ENCODE data around the gene OR4X1. TPM values are rescaled to one million over a fixed set of nuclear protein-coding genes. Genes with fewer than 3 reads are reported as not detected.
A peak's percentile ranks its signal among the peaks of the same experiment; 100 is the strongest.
"Not testable (repeated sequence)": the region's sequence is repeated elsewhere in the genome, so short reads cannot be mapped to it uniquely, and the experiment has no call there.

Gene OR4X1
- total and polyA plus RNA-seq, 2 donors (not counting 1 experiment from before 2014, with no cell fraction given), result not detected

- Histone ChIP-seq H4K20me1 (ENCODE audit: control insufficient read depth, extremely low read depth, insufficient read depth, low read length) (no peaks in the 10 kb centered on the region), H2AFZ (ENCODE audit: low read length) (no peak overlapping the region), H3K27ac (ENCODE audit: insufficient read depth, low read length) (no peak overlapping the region), H3K4me1 (ENCODE audit: control insufficient read depth, extremely low read depth, insufficient read depth, low read length) (no peaks in the 10 kb centered on the region), H3K4me2 (ENCODE audit: extremely low read depth, insufficient read depth, low read length) (no peak overlapping the region), H3K27me3 (ENCODE audit: control insufficient read depth, insufficient read depth, low read length) (no peaks in the 10 kb centered on the region), H3K9ac (ENCODE audit: insufficient read depth, low read length) (no peak overlapping the region), H3K79me2 (ENCODE audit: control insufficient read depth, insufficient read depth, low read length) (no peaks in the 10 kb centered on the region), H3K9me3 (ENCODE audit: control insufficient read depth, insufficient read depth, low read depth, low read length) (no peaks in the 10 kb centered on the region), H3K36me3 (ENCODE audit: control insufficient read depth, insufficient read depth, low read length) (no peaks in the 10 kb centered on the region), H3K4me3 (replicated peaks in 1 of 4; ENCODE audit: control extremely low read depth in 1 of 4, insufficient read depth in 1 of 4, low read depth in 3 of 4, low read length in 4 of 4) (no peak overlapping the region)
- DNase-seq (ENCODE audit: low read depth in 2 of 2), result no peak
- no peak for TF ChIP-seq EZH2 (IDR thresholded peaks at IDR 0.05; ENCODE audit: low read length, missing control alignments)
- no peak for TF ChIP-seq CTCF (conservative IDR thresholded peaks at IDR 0.05 in 1 of 2, IDR thresholded peaks at IDR 0.05 in 1 of 2; ENCODE audit: low read depth in 1 of 2, low read length in 2 of 2)
Observed at GRCh38 chr11:48272606-48273005, 8.9 kb downstream of the OR4X1 start.

- TF ChIP-seq EZH2 (IDR thresholded peaks at IDR 0.05; ENCODE audit: low read length, missing control alignments) (no peak), CTCF (conservative IDR thresholded peaks at IDR 0.05 in 1 of 2, IDR thresholded peaks at IDR 0.05 in 1 of 2; ENCODE audit: low read depth in 1 of 2, low read length in 2 of 2) (no peak)
- Histone ChIP-seq H3K4me3 (replicated peaks in 1 of 4; ENCODE audit: control extremely low read depth in 1 of 4, insufficient read depth in 1 of 4, low read depth in 3 of 4, low read length in 4 of 4) (no peak within 1 kb of the TSS), H3K79me2 (ENCODE audit: control insufficient read depth, insufficient read depth, low read length) (no peaks in the 10 kb centered on the region), H3K4me2 (ENCODE audit: extremely low read depth, insufficient read depth, low read length) (no peak within 1 kb of the TSS), H3K36me3 (ENCODE audit: control insufficient read depth, insufficient read depth, low read length) (no peaks in the 10 kb centered on the region), H3K27me3 (ENCODE audit: control insufficient read depth, insufficient read depth, low read length) (no peaks in the 10 kb centered on the region), H3K27ac (ENCODE audit: insufficient read depth, low read length) (no peak within 1 kb of the TSS), H3K9me3 (ENCODE audit: control insufficient read depth, insufficient read depth, low read depth, low read length) (no peaks in the 10 kb centered on the region), H3K4me1 (ENCODE audit: control insufficient read depth, extremely low read depth, insufficient read depth, low read length) (no peaks in the 10 kb centered on the region), H3K9ac (ENCODE audit: insufficient read depth, low read length) (no peak within 1 kb of the TSS), H4K20me1 (ENCODE audit: control insufficient read depth, extremely low read depth, insufficient read depth, low read length) (no peaks in the 10 kb centered on the region), H2AFZ (ENCODE audit: low read length) (no peak within 1 kb of the TSS)
- DNase-seq (ENCODE audit: low read depth in 2 of 2), result no peak
Observed at GRCh38 chr11:48305923-48306322, 42.3 kb downstream of the OR4X1 start, which contains the start of gene OR4S1. Gene OR4S1, plus strand, starts transcription at chr11:48306223. Its CDS starts 0 bp downstream, at chr11:48306223.

- H3K36me3 ChIP-seq (ENCODE audit: control insufficient read depth, insufficient read depth, low read length), result no peaks in the 10 kb centered on the region
- H3K9me3 ChIP-seq (ENCODE audit: control insufficient read depth, insufficient read depth, low read depth, low read length), result no peaks in the 10 kb centered on the region
- H3K9ac ChIP-seq (ENCODE audit: insufficient read depth, low read length), result no peak overlapping the region
- TF ChIP-seq EZH2 (IDR thresholded peaks at IDR 0.05; ENCODE audit: low read length, missing control alignments), result no peak
- TF ChIP-seq CTCF (conservative IDR thresholded peaks at IDR 0.05 in 1 of 2, IDR thresholded peaks at IDR 0.05 in 1 of 2; ENCODE audit: low read depth in 1 of 2, low read length in 2 of 2), result peak; percentile 62 to 85
- H3K4me1 ChIP-seq (ENCODE audit: control insufficient read depth, extremely low read depth, insufficient read depth, low read length), result no peaks in the 10 kb centered on the region
- no peaks in the 10 kb centered on the region for H3K79me2 ChIP-seq (ENCODE audit: control insufficient read depth, insufficient read depth, low read length)
- no peak overlapping the region for H3K4me2 ChIP-seq (ENCODE audit: extremely low read depth, insufficient read depth, low read length)
- H3K27me3 ChIP-seq (ENCODE audit: control insufficient read depth, insufficient read depth, low read length), result no peaks in the 10 kb centered on the region
- no peak overlapping the region for H2AFZ ChIP-seq (ENCODE audit: low read length)
- peak; percentile 9 to 19 for DNase-seq (ENCODE audit: low read depth in 2 of 2)
- no peak overlapping the region for H3K27ac ChIP-seq (ENCODE audit: insufficient read depth, low read length)
- no peaks in the 10 kb centered on the region for H4K20me1 ChIP-seq (ENCODE audit: control insufficient read depth, extremely low read depth, insufficient read depth, low read length)
- no peak overlapping the region for H3K4me3 ChIP-seq (replicated peaks in 1 of 4; ENCODE audit: control extremely low read depth in 1 of 4, insufficient read depth in 1 of 4, low read depth in 3 of 4, low read length in 4 of 4)
Observed at GRCh38 chr11:48307760-48308386, 44.2 kb downstream of the OR4X1 start.

GRCh38 chr11:48313590-48313989 lies 49.9 kb downstream of the OR4X1 start:
- DNase-seq (ENCODE audit: low read depth in 2 of 2); H3K4me2 ChIP-seq (ENCODE audit: extremely low read depth, insufficient read depth, low read length); H3K79me2 ChIP-seq (ENCODE audit: control insufficient read depth, insufficient read depth, low read length); H3K4me1 ChIP-seq (ENCODE audit: control insufficient read depth, extremely low read depth, insufficient read depth, low read length); H3K4me3 ChIP-seq (replicated peaks in 1 of 4; ENCODE audit: control extremely low read depth in 1 of 4, insufficient read depth in 1 of 4, low read depth in 3 of 4, low read length in 4 of 4); H3K9ac ChIP-seq (ENCODE audit: insufficient read depth, low read length); H3K27ac ChIP-seq (ENCODE audit: insufficient read depth, low read length); H3K9me3 ChIP-seq (ENCODE audit: control insufficient read depth, insufficient read depth, low read depth, low read length); H3K27me3 ChIP-seq (ENCODE audit: control insufficient read depth, insufficient read depth, low read length); H2AFZ ChIP-seq (ENCODE audit: low read length); H3K36me3 ChIP-seq (ENCODE audit: control insufficient read depth, insufficient read depth, low read length); H4K20me1 ChIP-seq (ENCODE audit: control insufficient read depth, extremely low read depth, insufficient read depth, low read length): not testable (repeated sequence)

Measured in fibroblast of lung (primary cell).